ENCODE results near the gene TMEM260. TPM values are rescaled to one million over a fixed set of nuclear protein-coding genes. Genes with fewer than 3 reads are reported as not detected.

TMEM260 gene
- total RNA-seq, 1 donor from 2014 or later = 31.7 TPM

GRCh38 chr14:56648508-56649301 is 69.1 kb downstream of the TMEM260 start:
- Mint-ChIP-seq H3K9me3 (no peaks in the 10 kb centered on the region), H3K27me3 (ENCODE audit: low read depth) (no peaks in the 10 kb centered on the region), H3K4me1 (no peaks in the 10 kb centered on the region), H3K27ac (no peak overlapping the region), H3K4me3 (no peak overlapping the region), H3K36me3 (peaks cover 2% of the 10 kb centered on the region)
- TF ChIP-seq, protein P1, sequence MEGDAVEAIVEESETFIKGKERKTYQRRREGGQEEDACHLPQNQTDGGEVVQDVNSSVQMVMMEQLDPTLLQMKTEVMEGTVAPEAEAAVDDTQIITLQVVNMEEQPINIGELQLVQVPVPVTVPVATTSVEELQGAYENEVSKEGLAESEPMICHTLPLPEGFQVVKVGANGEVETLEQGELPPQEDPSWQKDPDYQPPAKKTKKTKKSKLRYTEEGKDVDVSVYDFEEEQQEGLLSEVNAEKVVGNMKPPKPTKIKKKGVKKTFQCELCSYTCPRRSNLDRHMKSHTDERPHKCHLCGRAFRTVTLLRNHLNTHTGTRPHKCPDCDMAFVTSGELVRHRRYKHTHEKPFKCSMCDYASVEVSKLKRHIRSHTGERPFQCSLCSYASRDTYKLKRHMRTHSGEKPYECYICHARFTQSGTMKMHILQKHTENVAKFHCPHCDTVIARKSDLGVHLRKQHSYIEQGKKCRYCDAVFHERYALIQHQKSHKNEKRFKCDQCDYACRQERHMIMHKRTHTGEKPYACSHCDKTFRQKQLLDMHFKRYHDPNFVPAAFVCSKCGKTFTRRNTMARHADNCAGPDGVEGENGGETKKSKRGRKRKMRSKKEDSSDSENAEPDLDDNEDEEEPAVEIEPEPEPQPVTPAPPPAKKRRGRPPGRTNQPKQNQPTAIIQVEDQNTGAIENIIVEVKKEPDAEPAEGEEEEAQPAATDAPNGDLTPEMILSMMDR (IDR thresholded peaks at IDR 0.05; ENCODE audit: unreplicated experiment) = no peak
- no peak for DNase-seq (ENCODE audit: low spot score in 2 of 2, unreplicated experiment in 2 of 2)

DNA sequence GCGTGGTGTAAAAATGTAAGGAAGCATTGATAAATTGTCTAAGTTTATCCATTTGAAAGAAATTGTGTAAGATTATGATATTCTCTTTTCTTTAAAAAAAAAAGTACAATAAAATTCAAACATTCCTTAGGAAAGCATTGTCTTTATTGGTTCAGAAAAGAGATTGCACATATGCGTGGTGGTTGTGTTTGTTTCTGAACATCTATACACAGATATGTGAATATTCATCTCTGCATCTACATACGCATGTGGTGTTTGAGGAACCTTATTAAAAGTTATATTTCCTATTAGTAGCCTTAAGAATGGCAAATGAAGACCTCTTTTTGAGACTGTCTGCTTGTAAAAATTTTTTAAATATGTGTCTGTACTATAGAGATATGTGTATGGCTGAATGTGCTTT is 69.8 kb downstream of the TMEM260 start:
- no peak overlapping the region for H3K4me3 Mint-ChIP-seq
- H3K4me1 Mint-ChIP-seq = no peaks in the 10 kb centered on the region
- no peaks in the 10 kb centered on the region for H3K9me3 Mint-ChIP-seq
- H3K27ac Mint-ChIP-seq = no peak overlapping the region
- TF ChIP-seq, protein P1 (IDR thresholded peaks at IDR 0.05; ENCODE audit: unreplicated experiment) = no peak
- H3K27me3 Mint-ChIP-seq (ENCODE audit: low read depth) = no peaks in the 10 kb centered on the region
- no peak for DNase-seq (ENCODE audit: low spot score in 2 of 2, unreplicated experiment in 2 of 2)
- H3K36me3 Mint-ChIP-seq = peaks cover 2% of the 10 kb centered on the region

DNA sequence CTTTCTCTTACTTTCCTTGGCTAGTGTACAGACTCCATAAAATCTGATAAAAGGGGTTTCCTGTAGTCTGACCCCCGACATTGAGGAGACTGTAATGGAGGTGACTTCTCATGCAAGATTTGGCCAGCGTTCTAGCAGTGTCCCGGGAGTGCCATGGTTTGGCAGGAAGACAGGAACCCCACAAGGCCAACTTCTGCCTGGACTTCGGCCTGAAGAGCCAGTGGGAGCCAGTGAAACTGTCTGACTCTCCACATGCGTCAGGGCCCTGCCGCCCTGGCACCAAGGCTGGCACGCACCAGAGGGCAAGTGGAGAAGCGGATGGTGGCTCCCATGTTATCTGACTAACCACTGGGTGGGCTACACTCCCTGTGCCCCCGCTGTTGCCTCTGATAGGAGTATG is 70.5 kb downstream of the TMEM260 start:
- Mint-ChIP-seq H3K27ac (no peak overlapping the region), H3K36me3 (no peaks in the 10 kb centered on the region), H3K4me1 (no peaks in the 10 kb centered on the region), H3K9me3 (no peaks in the 10 kb centered on the region), H3K4me3 (no peak overlapping the region), H3K27me3 (ENCODE audit: low read depth) (no peaks in the 10 kb centered on the region)
- TF ChIP-seq, protein P1 (IDR thresholded peaks at IDR 0.05; ENCODE audit: unreplicated experiment) = no peak
- no peak for DNase-seq (ENCODE audit: low spot score in 2 of 2, unreplicated experiment in 2 of 2)

DNA sequence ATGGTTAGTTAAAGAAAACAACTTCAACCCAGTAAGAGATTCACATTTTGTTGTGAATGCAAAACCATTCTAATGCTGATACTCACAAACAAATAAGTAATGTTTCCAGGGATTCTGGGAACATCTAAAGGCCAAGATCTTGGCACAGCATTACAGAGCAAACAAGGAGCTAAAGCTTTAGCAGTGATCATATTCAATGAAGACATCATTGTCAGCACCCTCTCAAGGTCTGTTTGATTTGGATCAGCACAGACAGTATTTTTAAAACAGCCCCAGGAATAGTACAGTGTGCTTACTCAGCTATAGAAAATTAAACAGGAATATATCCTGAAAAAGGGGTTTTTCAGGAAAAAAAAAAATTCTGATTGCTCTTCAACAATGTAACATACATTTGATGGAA is 71.4 kb downstream of the TMEM260 start:
- no peak overlapping the region for H3K27ac Mint-ChIP-seq
- no peaks in the 10 kb centered on the region for H3K9me3 Mint-ChIP-seq
- no peaks in the 10 kb centered on the region for H3K27me3 Mint-ChIP-seq (ENCODE audit: low read depth)
- no peaks in the 10 kb centered on the region for H3K36me3 Mint-ChIP-seq
- H3K4me1 Mint-ChIP-seq = no peaks in the 10 kb centered on the region
- H3K4me3 Mint-ChIP-seq = no peak overlapping the region
- no peak for DNase-seq (ENCODE audit: low spot score in 2 of 2, unreplicated experiment in 2 of 2)
- TF ChIP-seq, protein P1 (IDR thresholded peaks at IDR 0.05; ENCODE audit: unreplicated experiment) = no peak

- no peak for DNase-seq (ENCODE audit: low spot score in 2 of 2, unreplicated experiment in 2 of 2)
- TF ChIP-seq, protein P1 (IDR thresholded peaks at IDR 0.05; ENCODE audit: unreplicated experiment) = no peak
- Mint-ChIP-seq H3K4me3 (no peak overlapping the region), H3K27ac (no peak overlapping the region), H3K27me3 (ENCODE audit: low read depth) (peaks cover 2% of the 10 kb centered on the region), H3K9me3 (no peaks in the 10 kb centered on the region), H3K36me3 (no peaks in the 10 kb centered on the region), H3K4me1 (peaks cover 2% of the 10 kb centered on the region)
Measured at GRCh38 chr14:56657604-56658003, 78.0 kb downstream of the TMEM260 start.

Data from mesothelial cell of epicardium (in vitro differentiated cells).